Gastroesophageal sphincter (tissue), 3 donors: ENCODE measurements around the gene KLC3.

Source experiments
- CTCF ChIP-seq, 4 experiments: fragments of 200-600 bp in 2 of 4; fragments of 450-650 bp in 2 of 4; sonication (generic) in 1 of 4; IDR thresholded peaks; one replicate each; pipeline ENCODE4 v1.5.1; 2017 to 2019; ENCODE audit warnings: antibody characterized with exemption in 4 of 4, mild to moderate bottlenecking in 2 of 4, moderate library complexity in 2 of 4
- POLR2A ChIP-seq, 2 donors: fragments of 450-650 bp; IDR thresholded peaks; one replicate each; pipeline ENCODE4 v1.6.1; 2017; ENCODE audit warnings: antibody characterized with exemption in 2 of 2, mild to moderate bottlenecking in 2 of 2, moderate library complexity in 1 of 2
- POLR2AphosphoS5 ChIP-seq: sonication (generic); formaldehyde crosslinking; IDR thresholded peaks from one replicate; pipeline ENCODE4 v1.6.1; 2017; ENCODE audit warnings: antibody characterized with exemption

DNA sequence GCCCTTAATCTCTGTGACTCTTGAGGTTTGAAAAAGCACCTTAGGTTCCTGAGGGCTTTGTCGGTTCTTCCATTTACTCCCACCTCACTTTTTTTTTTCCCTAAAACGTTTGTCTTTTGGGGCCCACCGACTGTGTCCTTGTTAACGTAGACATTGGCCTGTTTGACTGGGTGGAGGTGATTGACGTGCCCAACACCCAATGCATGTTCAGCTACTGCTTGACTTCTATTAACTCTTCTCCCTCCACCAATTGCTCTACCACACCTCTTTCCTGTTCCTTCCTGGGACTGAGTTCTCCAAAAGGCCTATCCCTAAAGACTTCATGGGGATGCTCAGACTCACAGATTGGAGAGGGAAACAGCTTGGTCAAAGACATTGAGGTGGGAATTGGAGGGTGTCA is 35.1 kb upstream of the KLC3 start:
- TF ChIP-seq POLR2A (IDR thresholded peaks at IDR 0.05) (no peak), CTCF (IDR thresholded peaks at IDR 0.05) (no peak), POLR2AphosphoS5 (no peak)
